Natural killer cell treated with Interleukin-12 subunit alpha and Interleukin-12 subunit beta and Interleukin-15 and Interleukin-18, amount 100 ng/mL, for 72 hours (primary cell): ENCODE measurements around the gene BRMS1. TPM values are rescaled to one million over a fixed set of nuclear protein-coding genes. Genes with fewer than 3 reads are reported as not detected.
A peak's percentile ranks its signal among the peaks of the same experiment; 100 is the strongest.
"Not testable (repeated sequence)": the region's sequence is repeated elsewhere in the genome, so short reads cannot be mapped to it uniquely, and the experiment has no call there.

Experiments used
- ATAC-seq, 2 donors: fragments of 150-1000 bp; cut with Tn5 transposase in 1 of 2; sonication (Bioruptor Pico), chemical (Tn5 transposase) in 1 of 2; 2 replicates each; pipeline ENCODE4 v1.10.0; 2021
- DNase-seq: peaks from one replicate; pipeline ENCODE4 v3.0.0; 2022; ENCODE audit warnings: low spot score
- H3K27ac Mint-ChIP-seq, 2 donors: 1 replicate in 1 of 2; 2 replicates in 1 of 2; pipeline ENCODE4 v1.8.0; 2022; ENCODE audit warnings: mixed read lengths in 2 of 2, mild to moderate bottlenecking in 1 of 2, moderate library complexity in 1 of 2
- H3K27me3 Mint-ChIP-seq, 2 donors: 1 replicate in 1 of 2; 2 replicates in 1 of 2; pipeline ENCODE4 v1.8.0; 2022; ENCODE audit warnings: mixed read lengths in 2 of 2
- H3K36me3 Mint-ChIP-seq: one replicate; pipeline ENCODE4 v1.8.0; 2022; ENCODE audit warnings: mixed read lengths
- H3K4me1 Mint-ChIP-seq, 2 donors: 1 replicate in 1 of 2; 2 replicates in 1 of 2; pipeline ENCODE4 v1.8.0; 2022; ENCODE audit warnings: low read depth in 2 of 2, mixed read lengths in 2 of 2, mild to moderate bottlenecking in 1 of 2
- H3K4me3 Mint-ChIP-seq: one replicate; pipeline ENCODE4 v1.8.0; 2022; ENCODE audit warnings: mixed read lengths
- H3K9me3 Mint-ChIP-seq: 2 replicates; pipeline ENCODE4 v1.8.0; 2022; ENCODE audit warnings: mixed read lengths
- total RNA-seq, 2 donors: library from RNA; stranded (reverse); gene quantifications; one replicate each; pipeline ENCODE4 v1.2.3, GENCODE V29; 2022

BRMS1 gene
- total RNA-seq, 2 donors from 2014 or later: 53.2 to 64.5 TPM

DNA sequence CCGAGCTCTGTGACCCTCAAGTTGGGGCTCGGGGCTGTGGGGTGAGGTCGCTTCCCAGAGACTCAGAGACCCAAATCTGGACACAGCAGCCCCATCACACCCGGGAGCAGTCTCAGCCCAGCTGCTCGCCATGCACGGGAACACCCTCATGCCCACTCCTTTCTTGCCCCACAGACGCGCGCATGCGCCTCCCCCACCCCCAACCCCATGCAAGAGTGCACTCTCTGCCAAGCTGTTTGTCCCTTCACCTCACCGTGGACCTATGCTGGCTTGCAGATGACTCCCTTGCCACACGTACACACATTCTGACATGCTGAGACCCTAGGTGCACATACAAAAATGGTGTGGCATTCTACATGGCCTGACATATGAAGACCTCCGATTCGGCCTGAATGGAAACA, 27.6 kb downstream of the BRMS1 start:
- DNase-seq (peak; percentile 47), ATAC-seq (no peak)
- no peaks in the 10 kb centered on the region for H3K36me3 Mint-ChIP-seq
- H3K27ac Mint-ChIP-seq: no peak overlapping the region
- peaks cover 23 to 27% of the 10 kb centered on the region in 2 donors for H3K27me3 Mint-ChIP-seq
- no peaks in the 10 kb centered on the region for H3K9me3 Mint-ChIP-seq
- no peak overlapping the region for H3K4me3 Mint-ChIP-seq
- peaks cover 20 to 24% of the 10 kb centered on the region in 2 donors for H3K4me1 Mint-ChIP-seq

DNA sequence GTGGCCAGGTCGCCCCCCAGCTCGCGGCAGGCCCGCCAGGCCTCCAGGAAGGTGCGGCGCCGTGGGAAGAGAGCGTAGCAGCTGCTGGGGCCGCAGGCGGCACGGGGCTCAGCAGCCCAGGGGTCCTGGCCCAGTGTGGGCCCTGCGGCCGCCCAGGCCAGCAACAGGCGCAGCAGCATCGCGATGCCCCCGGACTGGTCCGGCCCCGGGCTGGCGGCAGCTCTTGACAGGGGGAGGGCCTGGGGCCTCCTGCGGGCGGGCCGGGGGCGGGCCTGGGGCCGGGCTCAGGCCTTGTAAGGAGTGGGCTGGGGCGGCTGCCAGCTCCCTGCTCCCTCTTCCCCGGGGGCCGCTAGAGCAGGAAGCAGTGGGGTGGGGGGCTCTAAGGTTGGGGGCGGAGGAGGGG, 28.1 kb downstream of the BRMS1 start, which contains the start of gene CD248:
TSS of gene CD248 (minus strand) at position 196 of the 403 bp plus-strand sequence. CDS start at position 179, 17 bp downstream.
- Mint-ChIP-seq H3K36me3 (no peaks in the 10 kb centered on the region), H3K27me3 (peaks cover 23 to 26% of the 10 kb centered on the region in 2 donors), H3K4me3 (no peak within 1 kb of the TSS), H3K4me1 (peaks cover 22 to 27% of the 10 kb centered on the region in 2 donors), H3K9me3 (no peaks in the 10 kb centered on the region), H3K27ac (peak within 1 kb of the TSS; percentile 25 to 67)
- DNase-seq (peak; percentile 46), ATAC-seq (no peak)

DNA sequence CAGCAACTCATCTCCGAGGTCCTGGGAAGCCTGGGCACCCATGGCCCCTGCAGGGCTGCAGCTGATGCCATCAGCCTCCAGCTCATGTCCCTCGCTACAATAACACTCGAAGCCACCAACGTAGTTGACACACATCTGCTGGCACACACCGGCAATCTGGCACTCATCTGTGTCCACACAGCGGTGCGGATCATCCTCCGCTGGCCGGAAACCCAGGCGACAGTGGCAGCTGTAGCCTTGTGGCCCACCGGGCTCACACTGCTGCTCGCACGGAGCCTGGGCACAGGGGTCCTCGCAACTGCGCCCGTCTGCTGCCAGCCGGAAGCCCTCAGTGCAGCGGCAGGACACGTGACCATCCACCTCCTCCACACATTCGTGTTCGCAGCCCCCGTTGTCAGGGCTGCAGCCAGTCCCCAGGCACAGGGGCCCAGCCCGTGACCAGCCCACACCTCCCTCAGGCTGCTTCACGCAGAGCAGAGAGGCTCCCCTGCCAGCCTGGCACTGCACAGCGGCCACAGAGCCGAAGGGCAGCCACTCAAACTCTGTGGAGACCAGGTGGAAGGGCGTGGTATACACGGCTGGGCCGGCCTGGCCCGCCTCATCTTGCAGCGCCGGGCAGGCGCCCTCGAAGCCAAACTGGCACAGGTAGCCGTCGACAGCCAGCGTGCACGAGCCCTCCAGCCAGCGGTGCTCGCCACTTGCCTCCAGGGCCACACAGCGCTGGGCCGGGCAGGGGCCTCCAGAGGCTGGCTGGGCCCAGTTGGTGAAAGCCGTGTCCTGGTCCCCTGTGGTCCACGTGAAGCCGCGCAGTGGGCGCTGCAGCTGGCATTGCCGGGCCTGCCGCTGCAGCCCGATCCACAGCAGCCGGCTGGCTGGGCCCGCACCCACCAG, 28.7 kb downstream of the BRMS1 start:
- peaks cover 23 to 26% of the 10 kb centered on the region in 2 donors for H3K27me3 Mint-ChIP-seq
- peak; percentile 54 for DNase-seq
- H3K9me3 Mint-ChIP-seq: no peaks in the 10 kb centered on the region
- no peaks in the 10 kb centered on the region for H3K36me3 Mint-ChIP-seq
- H3K4me3 Mint-ChIP-seq: no peak overlapping the region
- peaks cover 25 to 31% of the 10 kb centered on the region in 2 donors for H3K4me1 Mint-ChIP-seq
- ATAC-seq: no peak
- peak overlapping the region; percentile 25 to 67 for H3K27ac Mint-ChIP-seq

GRCh38 chr11:66315498-66315885, 29.4 kb downstream of the BRMS1 start:
- Mint-ChIP-seq H3K27ac (peak overlapping the region; percentile 25 to 67), H3K27me3 (peaks cover 23 to 26% of the 10 kb centered on the region in 2 donors), H3K36me3 (no peaks in the 10 kb centered on the region), H3K4me1 (peaks cover 25 to 31% of the 10 kb centered on the region in 2 donors), H3K4me3 (peak overlapping the region; percentile 47), H3K9me3 (no peaks in the 10 kb centered on the region)
- ATAC-seq: no peak
- DNase-seq: peak; percentile 39

DNA sequence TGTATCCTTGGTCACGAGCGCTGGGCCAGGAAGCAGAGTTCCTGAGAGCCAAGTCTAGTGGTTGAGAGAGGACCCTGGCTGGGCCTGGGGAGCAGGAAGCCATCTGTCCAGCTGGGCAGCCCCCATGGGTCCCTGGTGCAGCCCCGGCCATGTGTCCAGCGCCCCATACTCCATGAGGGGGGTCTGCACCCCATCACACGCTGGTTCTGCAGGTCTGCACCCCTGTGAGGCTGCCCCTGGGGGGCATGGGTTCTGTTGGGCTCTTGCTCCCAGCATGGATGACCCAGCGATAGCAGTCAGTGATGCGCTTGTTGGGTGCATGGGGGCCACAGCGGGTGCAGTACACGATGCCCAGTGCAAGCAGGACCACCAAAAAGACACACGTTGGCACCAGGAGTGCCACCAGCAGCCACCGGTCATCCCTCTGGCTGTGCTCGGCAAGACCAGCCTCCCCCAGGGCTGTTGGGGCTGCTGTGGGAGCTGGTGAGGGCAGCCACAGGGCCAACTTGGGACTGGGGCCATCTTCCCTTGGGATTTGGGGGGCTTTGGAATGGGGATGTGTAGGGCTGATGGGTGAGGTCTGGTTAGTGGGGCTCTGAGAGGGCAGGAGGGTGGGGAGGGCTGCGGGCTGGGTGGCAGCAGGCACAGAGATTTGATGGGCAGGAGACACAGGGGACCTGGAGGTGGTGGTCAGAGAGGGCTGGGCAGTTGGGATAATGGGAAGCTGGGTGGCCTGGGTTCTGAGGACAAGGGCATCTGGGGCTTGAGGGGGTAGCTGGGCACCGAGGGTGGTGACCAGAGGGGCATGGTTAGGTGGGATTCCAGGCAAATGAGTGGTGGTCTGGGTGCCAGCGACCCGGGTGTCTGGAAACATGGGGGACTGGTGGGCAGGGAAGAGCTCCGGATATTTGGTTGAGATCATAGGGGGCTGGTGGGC, 30.1 kb downstream of the BRMS1 start:
- ATAC-seq: no peak
- Mint-ChIP-seq H3K9me3 (no peaks in the 10 kb centered on the region), H3K4me1 (peaks cover 25 to 29% of the 10 kb centered on the region in 2 donors), H3K36me3 (no peaks in the 10 kb centered on the region), H3K27ac (peak overlapping the region; percentile 25 to 67), H3K4me3 (peak overlapping the region; percentile 47), H3K27me3 (peaks cover 21 to 23% of the 10 kb centered on the region in 2 donors)
- DNase-seq: peak; percentile 58

DNA sequence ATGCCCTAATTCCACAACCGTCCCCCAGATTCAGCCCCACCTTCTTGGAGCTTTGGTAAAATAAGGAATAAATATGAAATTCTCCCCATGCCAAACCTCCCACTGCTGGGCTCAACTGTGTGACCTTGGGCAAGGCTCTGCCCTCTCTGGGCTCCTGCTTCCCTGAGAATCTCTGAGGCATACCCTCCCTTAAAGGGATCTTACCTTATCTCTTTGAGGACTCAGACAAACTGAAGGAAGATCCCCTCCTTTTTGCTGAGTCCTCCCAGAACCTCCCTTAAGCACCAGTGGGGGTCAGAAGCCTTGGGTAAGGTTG, 30.8 kb downstream of the BRMS1 start:
- Mint-ChIP-seq H3K9me3 (no peaks in the 10 kb centered on the region), H3K36me3 (no peaks in the 10 kb centered on the region), H3K4me3 (peak overlapping the region; percentile 52), H3K4me1 (peaks cover 23 to 30% of the 10 kb centered on the region in 2 donors), H3K27me3 (peaks cover 18 to 19% of the 10 kb centered on the region in 2 donors), H3K27ac (peak overlapping the region in 1 of 2 donors; percentile 43)
- DNase-seq: no peak
- no peak for ATAC-seq

DNA sequence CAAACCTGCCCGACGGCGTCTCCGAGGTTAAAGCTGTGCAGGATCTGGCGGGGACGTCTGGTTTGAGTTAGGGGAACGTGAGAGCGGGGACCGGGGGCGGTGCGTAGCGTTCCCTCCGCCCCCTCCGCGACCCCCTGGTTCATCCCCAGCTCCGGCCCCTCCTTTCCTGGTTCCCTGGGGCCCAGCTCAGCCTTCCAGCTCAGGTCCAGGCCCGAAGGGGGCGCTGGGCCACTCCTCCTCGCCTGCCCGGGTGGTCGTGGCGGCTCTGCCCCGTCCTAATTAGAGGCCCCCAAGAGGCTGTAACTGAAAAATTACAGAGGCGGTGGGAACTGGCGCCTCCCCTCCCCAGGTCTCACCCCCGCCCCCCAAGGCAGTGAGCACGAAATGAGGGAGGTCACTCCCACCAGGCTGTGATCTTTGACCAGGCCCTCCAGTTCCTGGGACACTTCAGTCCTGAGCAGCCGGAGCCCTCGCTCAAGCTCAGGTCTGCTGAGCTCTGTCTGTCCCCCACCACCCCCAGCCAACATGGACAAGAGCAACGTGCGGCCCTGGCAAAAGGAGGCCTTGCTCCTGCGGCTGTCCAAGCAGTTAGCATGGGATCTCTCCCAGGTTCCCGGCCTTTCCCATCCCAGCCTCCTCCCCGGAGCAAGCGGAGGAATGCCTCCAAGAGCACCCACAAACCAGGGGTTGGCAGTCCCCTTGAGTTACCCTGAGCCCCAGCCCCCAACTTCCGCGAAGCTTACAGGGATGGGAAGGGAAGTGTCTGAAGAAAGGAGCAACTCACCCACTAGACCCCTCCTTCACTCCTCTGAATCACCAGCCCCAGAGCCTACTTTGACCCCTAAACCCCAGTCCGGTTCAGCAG, 31.4 kb downstream of the BRMS1 start:
- Mint-ChIP-seq H3K4me1 (peaks cover 17 to 24% of the 10 kb centered on the region in 2 donors), H3K27me3 (peaks cover 12 to 13% of the 10 kb centered on the region in 2 donors), H3K4me3 (peak overlapping the region; percentile 89), H3K36me3 (no peaks in the 10 kb centered on the region), H3K27ac (peak overlapping the region in 1 of 2 donors; percentile 43), H3K9me3 (no peaks in the 10 kb centered on the region)
- DNase-seq (peak; percentile 54), ATAC-seq (no peak)

GRCh38 chr11:66312549-66313320, 32.2 kb downstream of the BRMS1 start:
- H3K27me3 Mint-ChIP-seq: peaks cover 10 to 12% of the 10 kb centered on the region in 2 donors
- DNase-seq: peak; percentile 97
- peak; percentile 87 to 90 for ATAC-seq
- H3K27ac Mint-ChIP-seq: peak overlapping the region; percentile 74 to 77
- peaks cover 16 to 19% of the 10 kb centered on the region in 2 donors for H3K4me1 Mint-ChIP-seq
- H3K36me3 Mint-ChIP-seq: no peaks in the 10 kb centered on the region
- no peaks in the 10 kb centered on the region for H3K9me3 Mint-ChIP-seq
- H3K4me3 Mint-ChIP-seq: peak overlapping the region; percentile 89

DNA sequence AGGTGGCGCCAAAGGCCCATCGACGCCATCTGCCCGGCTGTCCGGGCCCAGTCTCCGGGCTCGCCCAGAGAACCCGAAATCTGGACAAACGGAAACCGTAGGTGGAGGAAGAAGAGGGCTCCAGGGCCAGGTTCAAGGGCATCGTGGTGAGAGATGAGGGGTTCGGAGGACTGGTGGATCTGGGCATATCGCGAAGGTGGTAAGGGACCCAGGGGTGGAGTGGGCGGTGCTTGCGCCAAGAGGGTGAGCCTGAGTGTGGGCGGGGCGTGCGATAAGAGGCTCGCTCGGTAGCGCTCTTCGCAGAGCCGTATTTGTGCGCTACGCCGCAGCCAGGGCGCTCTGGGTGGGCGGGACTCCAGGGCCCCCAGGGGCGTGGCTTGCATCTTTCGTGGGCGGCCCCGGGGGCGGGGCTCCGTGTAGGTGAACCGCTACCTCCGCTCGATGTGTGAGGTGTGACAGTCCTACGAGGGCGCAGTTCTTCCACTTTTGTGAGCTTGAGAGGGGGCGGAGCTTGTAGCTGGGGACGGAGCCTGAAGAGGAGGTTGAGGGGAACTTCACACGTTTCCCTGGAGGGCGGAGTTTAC, 32.8 kb downstream of the BRMS1 start:
- ATAC-seq: peak; percentile 88 to 90
- Mint-ChIP-seq H3K36me3 (no peaks in the 10 kb centered on the region), H3K27me3 (peaks cover 7 to 12% of the 10 kb centered on the region in 2 donors), H3K4me3 (peak overlapping the region; percentile 89), H3K4me1 (peaks cover 14 to 16% of the 10 kb centered on the region in 2 donors), H3K9me3 (no peaks in the 10 kb centered on the region), H3K27ac (peak overlapping the region; percentile 74 to 77)
- peak; percentile 92 for DNase-seq

DNA sequence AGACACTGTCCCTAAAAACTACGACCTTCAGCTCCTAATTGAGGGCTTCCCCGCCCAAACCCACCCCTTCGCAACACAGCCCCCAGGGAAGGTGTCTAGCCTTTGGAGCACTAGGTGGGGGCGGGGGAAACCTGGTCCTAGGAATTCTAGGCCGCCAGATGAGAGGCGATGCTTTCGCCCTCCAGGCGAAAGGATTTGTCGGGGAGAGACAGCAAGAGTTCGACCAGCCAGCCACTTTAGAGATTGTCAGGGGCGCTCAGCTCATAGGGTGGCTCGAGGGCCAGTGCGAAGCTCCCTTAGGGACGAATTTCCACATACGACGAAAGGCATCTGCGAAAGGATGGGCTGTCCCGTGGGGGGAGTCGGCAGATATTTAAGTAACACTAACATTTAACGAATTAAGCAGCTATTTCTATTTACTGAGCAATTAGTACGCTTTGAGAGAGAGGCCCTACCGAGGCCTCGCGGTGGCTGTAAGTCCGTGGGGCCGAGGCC, 33.4 kb downstream of the BRMS1 start:
- H3K36me3 Mint-ChIP-seq: no peaks in the 10 kb centered on the region
- ATAC-seq (no peak), DNase-seq (no peak)

DNA sequence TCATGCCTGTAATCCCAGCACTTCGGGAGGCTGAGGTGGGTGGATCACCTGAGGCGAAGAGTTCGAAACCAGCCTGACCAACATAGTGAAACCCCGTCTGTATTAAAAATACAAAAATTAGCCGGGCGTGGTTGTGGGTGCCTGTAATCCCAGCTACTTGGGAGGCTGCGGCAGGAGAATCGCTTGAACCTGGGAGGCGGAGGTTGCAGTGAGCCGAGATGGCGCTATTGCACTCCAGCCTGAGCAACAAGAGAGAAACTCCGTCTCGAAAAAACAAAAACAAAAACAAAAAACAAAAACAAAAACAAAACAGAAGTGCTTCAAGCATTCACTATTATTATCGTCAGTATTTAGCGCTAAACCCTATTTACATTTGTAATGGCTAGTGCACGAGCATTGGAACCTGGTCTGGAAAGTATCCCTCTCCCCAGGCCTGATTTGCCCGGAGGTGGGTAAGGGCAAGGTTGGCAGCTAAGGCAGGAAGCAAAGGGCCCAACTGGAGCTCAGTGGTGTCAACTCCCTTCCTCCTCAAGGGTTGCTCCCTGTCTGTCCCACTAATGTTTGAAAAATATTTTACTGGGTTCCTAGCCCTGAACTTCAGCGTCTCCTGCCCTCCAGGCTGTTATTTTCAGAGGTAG, 34.0 kb downstream of the BRMS1 start:
- H3K4me1 Mint-ChIP-seq: peaks cover 14 to 16% of the 10 kb centered on the region in 2 donors
- not testable (repeated sequence) for H3K27me3 Mint-ChIP-seq, H3K9me3 Mint-ChIP-seq, ATAC-seq, H3K36me3 Mint-ChIP-seq, H3K4me3 Mint-ChIP-seq
- peak; percentile 5 for DNase-seq
- peak overlapping the region in 1 of 2 donors; percentile 77 for H3K27ac Mint-ChIP-seq

More for the DNA sequence above, 33.4 kb downstream of the BRMS1 start:
- Mint-ChIP-seq H3K27ac (peak overlapping the region; percentile 74 to 77), H3K4me1 (peaks cover 14 to 16% of the 10 kb centered on the region in 2 donors), H3K4me3 (peak overlapping the region; percentile 89), H3K27me3 (peaks cover 7 to 12% of the 10 kb centered on the region in 2 donors), H3K9me3 (no peaks in the 10 kb centered on the region)
